H1 (cell line): ENCODE data around the gene ASF1B. TPM values are rescaled to one million over a fixed set of nuclear protein-coding genes. Genes with fewer than 3 reads are reported as not detected.

Experiments
- CTCF ChIA-PET: fragments of 300-600 bp; sonication (Branson Sonifier 250); formaldehyde crosslinking; loops from one replicate; lab custom pipeline; 2021; ENCODE audit not compliant: partially characterized antibody; lab: Charles Lee
- POLR2A ChIA-PET: fragments of 300-600 bp; sonication (Branson Sonifier 250); formaldehyde crosslinking; loops from one replicate; lab custom pipeline; 2021; ENCODE audit warnings: inconsistent platforms; ENCODE audit not compliant: partially characterized antibody; lab: Charles Lee
- DNase-seq, 2 experiments: peaks; one replicate each; pipeline versions ENCODE4 v3.0.0 to v3.0.0-alpha.2; 2010 to 2022; ENCODE audit warnings: low spot score in 2 of 2, low read depth in 1 of 2, mixed read lengths in 1 of 2
- FAIRE-seq: peaks from 2 replicates; lab custom pipeline; 2011; peaks lifted over from hg19 to GRCh38; lab: Jason Lieb, UNC
- H2AFZ ChIP-seq: 2 replicates; pipeline ENCODE4 v1.8.1; 2012; ENCODE audit warnings: low read length, inconsistent platforms
- H2AK5ac ChIP-seq: 2 replicates; pipeline ENCODE4 v1.6.1; 2013; ENCODE audit warnings: low read depth, low read length
- H2BK120ac ChIP-seq: replicated peaks from 2 replicates; pipeline ENCODE3; 2013; ENCODE audit warnings: low read depth, low read length, inconsistent platforms
- H2BK12ac ChIP-seq: 2 replicates; pipeline ENCODE4 v1.6.1; 2013; ENCODE audit warnings: low read depth, low read length
- H2BK15ac ChIP-seq: 2 replicates; pipeline ENCODE4 v1.6.1; 2013; ENCODE audit warnings: low read length
- H2BK20ac ChIP-seq: 2 replicates; pipeline ENCODE4 v1.6.1; 2013; ENCODE audit warnings: low read length
- H2BK5ac ChIP-seq: 2 replicates; pipeline ENCODE4 v1.6.1; 2013; ENCODE audit warnings: low read depth, low read length
- H3K14ac ChIP-seq: 2 replicates; pipeline ENCODE4 v1.6.1; 2013; ENCODE audit warnings: inconsistent platforms; ENCODE audit not compliant: insufficient read length
- H3K18ac ChIP-seq: 2 replicates; pipeline ENCODE4 v1.6.1; 2013; ENCODE audit warnings: low read length; ENCODE audit errors: extremely low read depth
- H3K23ac ChIP-seq: 2 replicates; pipeline ENCODE4 v1.6.1; 2013; ENCODE audit warnings: inconsistent platforms; ENCODE audit not compliant: insufficient read length
- H3K23me2 ChIP-seq: 2 replicates; pipeline ENCODE4 v1.6.1; 2013; ENCODE audit warnings: low read depth, low read length
- H3K27ac ChIP-seq: 2 replicates; pipeline ENCODE4 v1.6.1; 2011; ENCODE audit warnings: low read depth, low read length, inconsistent platforms
- H3K27me3 ChIP-seq, 4 experiments: replicated peaks in 1 of 4; 1 replicate in 1 of 4; 2 replicates in 3 of 4; pipeline versions ENCODE4 v1.6.1 to v1.8.1; 2011 to 2013; ENCODE audit warnings: low read length in 3 of 4, mild to moderate bottlenecking in 3 of 4, inconsistent platforms in 2 of 4, mixed read lengths in 2 of 4, moderate library complexity in 1 of 4; ENCODE audit not compliant: control insufficient read depth in 3 of 4, insufficient read depth in 3 of 4; ENCODE audit errors: extremely low read depth in 1 of 4
- H3K36me3 ChIP-seq, 4 experiments: 2 replicates each; pipeline versions ENCODE4 v1.6.1 to v1.8.1; 2011 to 2013; ENCODE audit warnings: mild to moderate bottlenecking in 4 of 4, low read length in 3 of 4, moderate library complexity in 2 of 4, control low read depth in 1 of 4, inconsistent platforms in 1 of 4; ENCODE audit not compliant: insufficient read depth in 4 of 4, control insufficient read depth in 2 of 4
- H3K4ac ChIP-seq: replicated peaks from 2 replicates; pipeline ENCODE3; 2013; ENCODE audit warnings: low read length, low read depth, mixed read lengths, inconsistent platforms; ENCODE audit not compliant: insufficient read length
- H3K4me1 ChIP-seq, 4 experiments: replicated peaks in 1 of 4; 1 replicate in 1 of 4; 2 replicates in 3 of 4; pipeline versions ENCODE4 v1.6.1 to v1.8.1; 2011 to 2013; ENCODE audit warnings: low read length in 3 of 4, inconsistent platforms in 2 of 4, mixed read lengths in 1 of 4; ENCODE audit not compliant: insufficient read depth in 4 of 4, control insufficient read depth in 3 of 4
- H3K4me2 ChIP-seq, 2 experiments: 2 replicates each; pipeline versions ENCODE4 v1.6.1 to v1.8.1; 2011 to 2013; ENCODE audit warnings: low read depth in 2 of 2, low read length in 2 of 2, control low read depth in 1 of 2, inconsistent platforms in 1 of 2, mild to moderate bottlenecking in 1 of 2; ENCODE audit not compliant: insufficient read depth in 1 of 2
- H3K4me3 ChIP-seq, 4 experiments: fragments of 200-600, 300-600 bp in 1 of 4; sonication (generic), shearing (Covaris generic), sonication (Bioruptor Twin) in 1 of 4; 2 replicates each; pipeline versions ENCODE4 v1.5.1 to v1.8.1; 2011 to 2016; ENCODE audit warnings: low read length in 4 of 4, low read depth in 3 of 4, control low read depth in 2 of 4, inconsistent platforms in 2 of 4, mild to moderate bottlenecking in 2 of 4, mixed read lengths in 1 of 4, moderate library complexity in 1 of 4; ENCODE audit not compliant: insufficient read depth in 2 of 4; ENCODE audit errors: extremely low read depth in 1 of 4
- H3K56ac ChIP-seq: replicated peaks from 2 replicates; pipeline ENCODE3; 2013; ENCODE audit warnings: low read depth, mild to moderate bottlenecking, mixed read lengths, low read length, inconsistent platforms; ENCODE audit not compliant: insufficient read length
- H3K79me1 ChIP-seq: 2 replicates; pipeline ENCODE4 v1.6.1; 2013; ENCODE audit warnings: low read depth, low read length, control low read depth
- H3K79me2 ChIP-seq, 2 experiments: 2 replicates each; pipeline versions ENCODE4 v1.6.1 to v1.8.1; 2012 to 2013; ENCODE audit warnings: low read length in 2 of 2, mild to moderate bottlenecking in 2 of 2, inconsistent platforms in 1 of 2; ENCODE audit not compliant: insufficient read depth in 2 of 2, control insufficient read depth in 1 of 2
- H3K9ac ChIP-seq, 4 experiments: replicated peaks in 1 of 4; 1 replicate in 1 of 4; 2 replicates in 3 of 4; pipeline versions ENCODE4 v1.6.1 to v1.8.1; 2011 to 2013; ENCODE audit warnings: low read depth in 3 of 4, low read length in 3 of 4, control low read depth in 2 of 4, mild to moderate bottlenecking in 2 of 4, moderate library complexity in 2 of 4, inconsistent platforms in 1 of 4; ENCODE audit errors: extremely low read depth in 1 of 4
- H3K9me3 ChIP-seq, 2 experiments: 2 replicates each; pipeline versions ENCODE4 v1.6.1 to v1.8.1; 2012 to 2013; ENCODE audit warnings: mild to moderate bottlenecking in 2 of 2, moderate library complexity in 2 of 2, control low read depth in 1 of 2, inconsistent platforms in 1 of 2, low read depth in 1 of 2, low read length in 1 of 2, mixed read lengths in 1 of 2; ENCODE audit not compliant: insufficient read depth in 2 of 2
- H4K20me1 ChIP-seq, 2 experiments: replicated peaks in 1 of 2; 2 replicates each; pipeline versions ENCODE3 to v1.8.1; 2011 to 2013; ENCODE audit warnings: inconsistent platforms in 2 of 2, low read length in 2 of 2, mild to moderate bottlenecking in 1 of 2; ENCODE audit not compliant: insufficient read depth in 2 of 2, control insufficient read depth in 1 of 2
- H4K5ac ChIP-seq: 2 replicates; pipeline ENCODE4 v1.6.1; 2013; ENCODE audit warnings: low read length, low read depth, mixed read lengths, inconsistent platforms; ENCODE audit not compliant: insufficient read length
- H4K8ac ChIP-seq: 2 replicates; pipeline ENCODE4 v1.8.0; 2013; ENCODE audit warnings: mild to moderate bottlenecking, moderate library complexity, low read length, inconsistent platforms; ENCODE audit not compliant: insufficient read depth; ENCODE audit errors: extremely low read depth
- H4K91ac ChIP-seq: replicated peaks from 2 replicates; pipeline ENCODE3; 2013; ENCODE audit warnings: low read length, mixed read lengths, inconsistent platforms; ENCODE audit not compliant: insufficient read length
- BCL11A ChIP-seq, 2 experiments: IDR thresholded peaks; one replicate each; pipeline ENCODE4 v1.6.1; 2011; ENCODE audit warnings: low read depth in 2 of 2, low read length in 2 of 2, mild to moderate bottlenecking in 2 of 2
- CHD2 ChIP-seq: IDR thresholded peaks from 2 replicates; pipeline ENCODE4 v1.6.1; 2012; ENCODE audit warnings: low read length, improper control_type of control experiment
- EZH2 ChIP-seq: fragments of 200-600 bp; sonication (generic); IDR thresholded peaks from 2 replicates; pipeline ENCODE4 v1.7.1; 2012; ENCODE audit warnings: low read depth, mild to moderate bottlenecking, moderate library complexity, low read length, inconsistent platforms; ENCODE audit not compliant: severe bottlenecking
- GABPA ChIP-seq: IDR thresholded peaks from 2 replicates; pipeline ENCODE4 v1.6.1; 2011; ENCODE audit warnings: mild to moderate bottlenecking, low read length, moderate library complexity, borderline replicate concordance; ENCODE audit not compliant: insufficient read depth
- JUND ChIP-seq: IDR thresholded peaks from 2 replicates; pipeline ENCODE4 v1.6.1; 2011; ENCODE audit warnings: mild to moderate bottlenecking, improper control_type of control experiment, low read length
- KDM1A ChIP-seq: fragments of 200-600, 300-600 bp; sonication (generic); IDR thresholded peaks from 2 replicates; pipeline ENCODE4 v1.7.1; 2016; ENCODE audit warnings: mild to moderate bottlenecking, low read length, borderline replicate concordance
- POU5F1 ChIP-seq: IDR thresholded peaks from 2 replicates; pipeline ENCODE4 v1.6.1; 2011; ENCODE audit warnings: low read depth, mild to moderate bottlenecking, low read length, moderate library complexity
- SIN3A ChIP-seq, 2 experiments: IDR thresholded peaks in 1 of 2; conservative IDR thresholded peaks in 1 of 2; 2 replicates each; pipeline ENCODE4 v1.6.1; 2011 to 2012; ENCODE audit warnings: low read length in 2 of 2, improper control_type of control experiment in 1 of 2, low read depth in 1 of 2, mild to moderate bottlenecking in 1 of 2
- SP1 ChIP-seq: IDR thresholded peaks from 2 replicates; pipeline ENCODE4 v1.6.1; 2011; ENCODE audit warnings: low read depth, low read length
- ZNF274 ChIP-seq: IDR thresholded peaks from 2 replicates; pipeline ENCODE4 v1.7.0; 2012; ENCODE audit warnings: low read length, borderline replicate concordance; ENCODE audit errors: extremely low read depth
- WGBS, 2 experiments: shearing (Covaris generic) in 1 of 2; methylation state at CpG; one replicate each; pipeline versions ENCODE4 v1.1.6 to v1.1.7; 2013 to 2015; ENCODE audit warnings: low lambda C conversion rate in 2 of 2, mixed read lengths in 2 of 2, inconsistent platforms in 1 of 2, low coverage in 1 of 2, missing lambda C conversion rate in 1 of 2; ENCODE audit not compliant: insufficient replicate concordance in 2 of 2, insufficient coverage in 1 of 2, insufficient read length in 1 of 2; ENCODE audit errors: extremely low coverage in 1 of 2, missing lambda C conversion rate in 1 of 2; 5-methylcytosine and 5-hydroxymethylcytosine counted together
- polyA plus RNA-seq, 7 experiments: library from polyadenylated mRNA; depleted of rRNA in 3 of 7; stranded (reverse) in 5 of 7; unstranded in 2 of 7; fragments of >200 nt in 5 of 7; fragments of 200-250 nt in 2 of 7; gene quantifications; 1 replicate in 5 of 7; 2 replicates in 1 of 7; 4 replicates in 1 of 7; pipeline versions ENCODE4 v1.2.1 to v1.2.3, GENCODE V29; 2011 to 2013; ENCODE audit warnings: missing spikeins in 2 of 7, mixed read lengths in 2 of 7
- total RNA-seq: library from RNA; stranded (reverse); fragmentation: NEBNext Ultra II Directional; extraction: Animal tissue kit (Norgen Biotek cat#: 25700); gene quantifications from 2 replicates; pipeline ENCODE4 v1.2.1, GENCODE V29; 2021

Gene ASF1B
- total and polyA plus RNA-seq, 2 of the 8 experiments (the other 6 are each of a cell fraction or from before 2014, with no cell fraction given) = 32.6 to 59.2 TPM

GRCh38 chr19:14116525-14116917 is 19.9 kb downstream of the ASF1B start:
- H3K23me2 ChIP-seq = peaks cover 8% of the 10 kb centered on the region
- H3K36me3 ChIP-seq = peaks cover 0 to 8% (median 2%) of the 10 kb centered on the region in 4 experiments; a peak in 2 of 8 replicates
- no peak overlapping the region for H3K56ac ChIP-seq
- no peak overlapping the region for H2BK15ac ChIP-seq
- no peak overlapping the region for H3K9ac ChIP-seq
- peaks cover 7 to 14% of the 10 kb centered on the region in 2 experiments for H4K20me1 ChIP-seq
- no peak overlapping the region for H2AFZ ChIP-seq
- no peak overlapping the region for H2BK5ac ChIP-seq
- no peak for TF ChIP-seq GABPA
- no peak for TF ChIP-seq BCL11A (IDR thresholded peaks at IDR 0.05; ENCODE audit: low read depth in 2 of 2, low read length in 2 of 2)
- TF ChIP-seq EZH2 = no peak
- no peak for TF ChIP-seq POU5F1
- no peak for TF ChIP-seq SIN3A (conservative IDR thresholded peaks at IDR 0.05 in 1 of 2, IDR thresholded peaks at IDR 0.05 in 1 of 2; ENCODE audit: low read depth in 1 of 2, low read length in 2 of 2)
- no peak for TF ChIP-seq KDM1A
- TF ChIP-seq CHD2 = no peak
- no peak for TF ChIP-seq JUND
- TF ChIP-seq SP1 = no peak
- no peak for TF ChIP-seq ZNF274
- H3K14ac ChIP-seq = no peak overlapping the region
- no peak overlapping the region for H2AK5ac ChIP-seq
- no peaks in the 10 kb centered on the region; a peak in 2 of 7 replicates for H3K27me3 ChIP-seq
- POLR2A ChIA-PET = interaction anchor here (0.9 kb wide), 1 partner anchor 35 kb away, joined by 3 read pairs; no protein-coding TSS in a partner anchor
- no peaks in the 10 kb centered on the region; the same call in 1 of the 2 replicates for H3K79me1 ChIP-seq
- no peak overlapping the region for H3K27ac ChIP-seq
- H4K91ac ChIP-seq = no peak overlapping the region
- H3K18ac ChIP-seq = no peak overlapping the region
- H2BK120ac ChIP-seq = no peak overlapping the region
- H3K23ac ChIP-seq = no peak overlapping the region
- WGBS, 2 experiments = 62% methylated on average over 6 of the region's 6 CpGs; no CpG with 5 or more reads in 1 of the 2 experiments
- H4K5ac ChIP-seq = no peak overlapping the region
- H3K4me3 ChIP-seq = peak overlapping the region; percentile 22 to 85 (median 55); a peak in 5 of 8 replicates
- H2BK12ac ChIP-seq = no peak overlapping the region
- no peak overlapping the region for H2BK20ac ChIP-seq
- no peak overlapping the region for H4K8ac ChIP-seq
- no peak for FAIRE-seq
- no peak for DNase-seq
- peak overlapping the region; percentile 66 to 89 for H3K4me2 ChIP-seq
- H3K4me1 ChIP-seq = peaks cover 11 to 35% (median 21%) of the 10 kb centered on the region in 4 experiments
- 0 out of 4 replicates have a peak, but pooled peaks cover 0 to 3% of the 10 kb centered on the region in 2 experiments for H3K79me2 ChIP-seq
- no peak overlapping the region for H3K4ac ChIP-seq
- no peaks in the 10 kb centered on the region for H3K9me3 ChIP-seq
- CTCF ChIA-PET = interaction anchor here (2.4 to 11.3 kb wide), 5 partner anchors 13 to 32 kb away, joined by 9 to 105 read pairs (median 11); partner anchors contain the start of gene C19orf67
